ENCODE measurements around the gene RELT.
A peak's percentile ranks its signal among the peaks of the same experiment; 100 is the strongest.

The RELT gene

GRCh38 chr11:73376160-73376802, at the start of gene RELT:
Gene RELT, plus strand, starts transcription at chr11:73376399. Its CDS starts 12,738 bp downstream, at chr11:73389137.
- DNase-seq: peak; percentile 79

GRCh38 chr11:73326929-73327811, 49.0 kb upstream of the RELT start:
- DNase-seq: peak; percentile 13

- no peak for DNase-seq
Measured at GRCh38 chr11:73327812-73328364, 48.3 kb upstream of the RELT start.

GRCh38 chr11:73330569-73331093, 45.6 kb upstream of the RELT start:
- DNase-seq: no peak

GRCh38 chr11:73331138-73331916, 44.9 kb upstream of the RELT start:
- DNase-seq: no peak

GRCh38 chr11:73333173-73333572, 43.0 kb upstream of the RELT start:
- DNase-seq: no peak

GRCh38 chr11:73333640-73334383, 42.4 kb upstream of the RELT start:
- no peak for DNase-seq

GRCh38 chr11:73334384-73335203, 41.6 kb upstream of the RELT start:
- DNase-seq: no peak

- peak; percentile 75 for DNase-seq
Measured at GRCh38 chr11:73335204-73335923, 40.8 kb upstream of the RELT start.

GRCh38 chr11:73337846-73338245, 38.4 kb upstream of the RELT start:
- DNase-seq: no peak

GRCh38 chr11:73338279-73338678, 37.9 kb upstream of the RELT start:
- no peak for DNase-seq

- DNase-seq: no peak
Measured at GRCh38 chr11:73340164-73340563, 36.0 kb upstream of the RELT start.

GRCh38 chr11:73342633-73343032, 33.6 kb upstream of the RELT start:
- DNase-seq: no peak

- DNase-seq: no peak
Measured at GRCh38 chr11:73343076-73343873, 32.9 kb upstream of the RELT start.

GRCh38 chr11:73344191-73344607, 32.0 kb upstream of the RELT start:
- no peak for DNase-seq

- no peak for DNase-seq
Measured at GRCh38 chr11:73345481-73346160, 30.6 kb upstream of the RELT start.

GRCh38 chr11:73346186-73346935, 29.8 kb upstream of the RELT start:
- DNase-seq: no peak

- no peak for DNase-seq
Measured at GRCh38 chr11:73347067-73347466, 29.1 kb upstream of the RELT start.

All from NCI-H446 treated with DMSO at 0.1 percent for 48 hours (cell line).